ENCODE measurements around the gene ZNF124. TPM values are rescaled to one million over a fixed set of nuclear protein-coding genes. Genes with fewer than 3 reads are reported as not detected.

The ZNF124 gene
- total and polyA plus RNA-seq, 2 experiments from 2014 or later = 23.2 to 43.9 TPM

- TF ChIP-seq, protein P1, sequence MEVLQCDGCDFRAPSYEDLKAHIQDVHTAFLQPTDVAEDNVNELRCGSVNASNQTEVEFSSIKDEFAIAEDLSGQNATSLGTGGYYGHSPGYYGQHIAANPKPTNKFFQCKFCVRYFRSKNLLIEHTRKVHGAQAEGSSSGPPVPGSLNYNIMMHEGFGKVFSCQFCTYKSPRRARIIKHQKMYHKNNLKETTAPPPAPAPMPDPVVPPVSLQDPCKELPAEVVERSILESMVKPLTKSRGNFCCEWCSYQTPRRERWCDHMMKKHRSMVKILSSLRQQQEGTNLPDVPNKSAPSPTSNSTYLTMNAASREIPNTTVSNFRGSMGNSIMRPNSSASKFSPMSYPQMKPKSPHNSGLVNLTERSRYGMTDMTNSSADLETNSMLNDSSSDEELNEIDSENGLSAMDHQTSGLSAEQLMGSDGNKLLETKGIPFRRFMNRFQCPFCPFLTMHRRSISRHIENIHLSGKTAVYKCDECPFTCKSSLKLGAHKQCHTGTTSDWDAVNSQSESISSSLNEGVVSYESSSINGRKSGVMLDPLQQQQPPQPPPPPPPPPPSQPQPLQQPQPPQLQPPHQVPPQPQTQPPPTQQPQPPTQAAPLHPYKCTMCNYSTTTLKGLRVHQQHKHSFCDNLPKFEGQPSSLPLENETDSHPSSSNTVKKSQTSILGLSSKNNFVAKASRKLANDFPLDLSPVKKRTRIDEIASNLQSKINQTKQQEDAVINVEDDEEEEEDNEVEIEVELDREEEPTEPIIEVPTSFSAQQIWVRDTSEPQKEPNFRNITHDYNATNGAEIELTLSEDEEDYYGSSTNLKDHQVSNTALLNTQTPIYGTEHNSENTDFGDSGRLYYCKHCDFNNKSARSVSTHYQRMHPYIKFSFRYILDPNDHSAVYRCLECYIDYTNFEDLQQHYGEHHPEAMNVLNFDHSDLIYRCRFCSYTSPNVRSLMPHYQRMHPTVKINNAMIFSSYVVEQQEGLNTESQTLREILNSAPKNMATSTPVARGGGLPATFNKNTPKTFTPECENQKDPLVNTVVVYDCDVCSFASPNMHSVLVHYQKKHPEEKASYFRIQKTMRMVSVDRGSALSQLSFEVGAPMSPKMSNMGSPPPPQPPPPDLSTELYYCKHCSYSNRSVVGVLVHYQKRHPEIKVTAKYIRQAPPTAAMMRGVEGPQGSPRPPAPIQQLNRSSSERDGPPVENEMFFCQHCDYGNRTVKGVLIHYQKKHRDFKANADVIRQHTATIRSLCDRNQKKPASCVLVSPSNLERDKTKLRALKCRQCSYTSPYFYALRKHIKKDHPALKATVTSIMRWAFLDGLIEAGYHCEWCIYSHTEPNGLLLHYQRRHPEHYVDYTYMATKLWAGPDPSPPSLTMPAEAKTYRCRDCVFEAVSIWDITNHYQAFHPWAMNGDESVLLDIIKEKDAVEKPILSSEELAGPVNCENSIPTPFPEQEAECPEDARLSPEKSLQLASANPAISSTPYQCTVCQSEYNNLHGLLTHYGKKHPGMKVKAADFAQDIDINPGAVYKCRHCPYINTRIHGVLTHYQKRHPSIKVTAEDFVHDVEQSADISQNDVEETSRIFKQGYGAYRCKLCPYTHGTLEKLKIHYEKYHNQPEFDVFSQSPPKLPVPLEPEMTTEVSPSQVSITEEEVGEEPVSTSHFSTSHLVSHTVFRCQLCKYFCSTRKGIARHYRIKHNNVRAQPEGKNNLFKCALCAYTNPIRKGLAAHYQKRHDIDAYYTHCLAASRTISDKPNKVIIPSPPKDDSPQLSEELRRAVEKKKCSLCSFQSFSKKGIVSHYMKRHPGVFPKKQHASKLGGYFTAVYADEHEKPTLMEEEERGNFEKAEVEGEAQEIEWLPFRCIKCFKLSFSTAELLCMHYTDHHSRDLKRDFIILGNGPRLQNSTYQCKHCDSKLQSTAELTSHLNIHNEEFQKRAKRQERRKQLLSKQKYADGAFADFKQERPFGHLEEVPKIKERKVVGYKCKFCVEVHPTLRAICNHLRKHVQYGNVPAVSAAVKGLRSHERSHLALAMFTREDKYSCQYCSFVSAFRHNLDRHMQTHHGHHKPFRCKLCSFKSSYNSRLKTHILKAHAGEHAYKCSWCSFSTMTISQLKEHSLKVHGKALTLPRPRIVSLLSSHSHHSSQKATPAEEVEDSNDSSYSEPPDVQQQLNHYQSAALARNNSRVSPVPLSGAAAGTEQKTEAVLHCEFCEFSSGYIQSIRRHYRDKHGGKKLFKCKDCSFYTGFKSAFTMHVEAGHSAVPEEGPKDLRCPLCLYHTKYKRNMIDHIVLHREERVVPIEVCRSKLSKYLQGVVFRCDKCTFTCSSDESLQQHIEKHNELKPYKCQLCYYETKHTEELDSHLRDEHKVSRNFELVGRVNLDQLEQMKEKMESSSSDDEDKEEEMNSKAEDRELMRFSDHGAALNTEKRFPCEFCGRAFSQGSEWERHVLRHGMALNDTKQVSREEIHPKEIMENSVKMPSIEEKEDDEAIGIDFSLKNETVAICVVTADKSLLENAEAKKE (CRISPR knock-in tag; IDR thresholded peaks at IDR 0.05) = no peak
- TF ChIP-seq NANOG (IDR thresholded peaks at IDR 0.05; ENCODE audit: borderline replicate concordance) (no peak), CREB1 (CRISPR knock-in tag; IDR thresholded peaks at IDR 0.05; ENCODE audit: low read depth) (no peak), EZH2 (IDR thresholded peaks at IDR 0.05; ENCODE audit: low read depth, unreplicated experiment) (no peak), EZH2phosphoT487 (IDR thresholded peaks at IDR 0.05; ENCODE audit: unreplicated experiment) (no peak), ZNF114 (CRISPR knock-in tag; IDR thresholded peaks at IDR 0.05) (no peak), JUNB (IDR thresholded peaks at IDR 0.05; ENCODE audit: unreplicated experiment) (no peak)
- TF ChIP-seq, protein P2, sequence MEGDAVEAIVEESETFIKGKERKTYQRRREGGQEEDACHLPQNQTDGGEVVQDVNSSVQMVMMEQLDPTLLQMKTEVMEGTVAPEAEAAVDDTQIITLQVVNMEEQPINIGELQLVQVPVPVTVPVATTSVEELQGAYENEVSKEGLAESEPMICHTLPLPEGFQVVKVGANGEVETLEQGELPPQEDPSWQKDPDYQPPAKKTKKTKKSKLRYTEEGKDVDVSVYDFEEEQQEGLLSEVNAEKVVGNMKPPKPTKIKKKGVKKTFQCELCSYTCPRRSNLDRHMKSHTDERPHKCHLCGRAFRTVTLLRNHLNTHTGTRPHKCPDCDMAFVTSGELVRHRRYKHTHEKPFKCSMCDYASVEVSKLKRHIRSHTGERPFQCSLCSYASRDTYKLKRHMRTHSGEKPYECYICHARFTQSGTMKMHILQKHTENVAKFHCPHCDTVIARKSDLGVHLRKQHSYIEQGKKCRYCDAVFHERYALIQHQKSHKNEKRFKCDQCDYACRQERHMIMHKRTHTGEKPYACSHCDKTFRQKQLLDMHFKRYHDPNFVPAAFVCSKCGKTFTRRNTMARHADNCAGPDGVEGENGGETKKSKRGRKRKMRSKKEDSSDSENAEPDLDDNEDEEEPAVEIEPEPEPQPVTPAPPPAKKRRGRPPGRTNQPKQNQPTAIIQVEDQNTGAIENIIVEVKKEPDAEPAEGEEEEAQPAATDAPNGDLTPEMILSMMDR (conservative IDR thresholded peaks at IDR 0.05; ENCODE audit: low read depth in 2 of 2) = no peak
Observed at GRCh38 chr1:247107694-247108093, 64.1 kb downstream of the ZNF124 start (continued).

GRCh38 chr1:247105966-247106365 lies 65.9 kb downstream of the ZNF124 start:
- peaks cover 11% of the 10 kb centered on the region for H3K36me3 ChIP-seq (ENCODE audit: insufficient read depth)
- Mint-ChIP-seq H3K27me3 (ENCODE audit: insufficient read depth, low read depth, poor library complexity) (peaks cover 19% of the 10 kb centered on the region), H3K27ac (no peak overlapping the region), H3K9me3 (peaks cover 11% of the 10 kb centered on the region), H3K4me3 (no peak overlapping the region; the same call in 1 of the 3 replicates), H3K4me1 (peaks cover 28% of the 10 kb centered on the region), H3K36me3 (ENCODE audit: low read depth) (peaks cover 28% of the 10 kb centered on the region)
- H3K9me2 ChIP-seq (ENCODE audit: insufficient read depth) = no peaks in the 10 kb centered on the region
- ATAC-seq (no peak), DNase-seq (ENCODE audit: low spot score) (no peak)
- H3K27me3 ChIP-seq (ENCODE audit: insufficient read depth) = peaks cover 22% of the 10 kb centered on the region
- H3F3A ChIP-seq (replicated peaks; ENCODE audit: low read depth) = peaks cover 6% of the 10 kb centered on the region; the same call in 1 of the 2 replicates
- peak overlapping the region; percentile 66 for H3K4me2 ChIP-seq
- 0 out of 2 replicates have a peak overlapping the region, but pooled peaks have one; percentile 4 for H2AFZ ChIP-seq
- no peak overlapping the region for H3K27ac ChIP-seq (ENCODE audit: low read depth)
- no peak for TF ChIP-seq POLR2AphosphoS5 (IDR thresholded peaks at IDR 0.05; ENCODE audit: low read depth)
- H4K20me1 ChIP-seq (replicated peaks; ENCODE audit: insufficient read depth) = peaks cover 23% of the 10 kb centered on the region
- peaks cover 28% of the 10 kb centered on the region for H3K79me2 ChIP-seq (replicated peaks; ENCODE audit: insufficient read depth)
- peak overlapping the region; percentile 38 for H3K4me3 ChIP-seq
- H3K4me1 ChIP-seq (ENCODE audit: insufficient read depth) = peaks cover 28% of the 10 kb centered on the region

Small RNA genes within 50 kb of the gene (microRNA-seq; reads per million reads assigned to microRNA genes)
- gene MIR3916 = not detected

Small RNA genes within 50 kb of the gene (small RNA-seq; reads per million reads assigned to genes)
- gene AL390728.3 (ENCODE audit: low replicate concordance) (not detected), gene RNA5SP82 (ENCODE audit: low replicate concordance) (not detected)

Other genes starting within 250 kb of the ZNF124 start
- gene AHCTF1, start 240.1 kb downstream of the ZNF124 start, total RNA-seq (2014; rRNA removed; shearing (Covaris generic)) = 47.7 and 49.8 TPM in 2 replicates
- 14.9 and 21.7 TPM in 2 replicates for gene AHCTF1, start 240.1 kb downstream of the ZNF124 start, polyA plus RNA-seq (2016; fragmentation: Nextera tagmentation; extraction: Ambion mirVana)
- 20.6 and 26.5 TPM in 2 replicates for gene ZNF695, start 164.0 kb downstream of the ZNF124 start, total RNA-seq (2014; rRNA removed; shearing (Covaris generic))
- gene ZNF695, start 164.0 kb downstream of the ZNF124 start, polyA plus RNA-seq (2016; fragmentation: Nextera tagmentation; extraction: Ambion mirVana) = 30.1 and 34.2 TPM in 2 replicates
- 12.2 and 19.3 TPM in 2 replicates for gene ZNF670, start 93.2 kb downstream of the ZNF124 start, total RNA-seq (2014; rRNA removed; shearing (Covaris generic))
- gene ZNF670, start 93.2 kb downstream of the ZNF124 start, polyA plus RNA-seq (2016; fragmentation: Nextera tagmentation; extraction: Ambion mirVana) = 6.7 and 8.0 TPM in 2 replicates
- gene ZNF669, start 67.7 kb downstream of the ZNF124 start, total RNA-seq (2014; rRNA removed; shearing (Covaris generic)) = 21.7 and 25.4 TPM in 2 replicates
- 11.5 and 13.7 TPM in 2 replicates for gene ZNF669, start 67.7 kb downstream of the ZNF124 start, polyA plus RNA-seq (2016; fragmentation: Nextera tagmentation; extraction: Ambion mirVana)
- not detected in 2 replicates for gene VN1R5, start 84.1 kb upstream of the ZNF124 start, total RNA-seq (2014; rRNA removed; shearing (Covaris generic))
- not detected in 2 replicates for gene VN1R5, start 84.1 kb upstream of the ZNF124 start, polyA plus RNA-seq (2016; fragmentation: Nextera tagmentation; extraction: Ambion mirVana)
- 102 and 127 TPM in 2 replicates for gene ZNF496, start 159.8 kb upstream of the ZNF124 start, total RNA-seq (2014; rRNA removed; shearing (Covaris generic))
- gene ZNF496, start 159.8 kb upstream of the ZNF124 start, polyA plus RNA-seq (2016; fragmentation: Nextera tagmentation; extraction: Ambion mirVana) = 20.4 and 22.0 TPM in 2 replicates
- 0.42 TPM in 1 of 2 replicates, not detected in the other for gene NLRP3, start 244.2 kb upstream of the ZNF124 start, total RNA-seq (2014; rRNA removed; shearing (Covaris generic))
- gene NLRP3, start 244.2 kb upstream of the ZNF124 start, polyA plus RNA-seq (2016; fragmentation: Nextera tagmentation; extraction: Ambion mirVana) = 0.14 TPM in 1 of 2 replicates, not detected in the other

Data from GM23338 (cell line).